K562 (cell line): ENCODE measurements around the gene OR7C1.

Experiments used
- LCOR ChIP-seq: sonication (generic); formaldehyde crosslinking; IDR thresholded peaks from 2 replicates; pipeline ENCODE4 v1.8.0; 2022; ENCODE audit warnings: mild to moderate bottlenecking, missing genetic modification reagents
- ZNF146 ChIP-seq: IDR thresholded peaks from one replicate; pipeline ENCODE4 v1.6.1; 2018; ENCODE audit warnings: missing compliant biosample characterization; ENCODE audit not compliant: unreplicated experiment
- TF ChIP-seq, protein P1 (sequence below), 3 experiments: IDR thresholded peaks in 2 of 3; conservative IDR thresholded peaks in 1 of 3; 2 replicates each; pipeline ENCODE4 v1.5.1; 2011 to 2012; ENCODE audit warnings: low read length in 3 of 3, mild to moderate bottlenecking in 3 of 3, control low read depth in 2 of 3, improper control_type of control experiment in 1 of 3, inconsistent platforms in 1 of 3, low read depth in 1 of 3, mixed read lengths in 1 of 3, moderate library complexity in 1 of 3; ENCODE audit not compliant: insufficient read depth in 2 of 3

DNA sequence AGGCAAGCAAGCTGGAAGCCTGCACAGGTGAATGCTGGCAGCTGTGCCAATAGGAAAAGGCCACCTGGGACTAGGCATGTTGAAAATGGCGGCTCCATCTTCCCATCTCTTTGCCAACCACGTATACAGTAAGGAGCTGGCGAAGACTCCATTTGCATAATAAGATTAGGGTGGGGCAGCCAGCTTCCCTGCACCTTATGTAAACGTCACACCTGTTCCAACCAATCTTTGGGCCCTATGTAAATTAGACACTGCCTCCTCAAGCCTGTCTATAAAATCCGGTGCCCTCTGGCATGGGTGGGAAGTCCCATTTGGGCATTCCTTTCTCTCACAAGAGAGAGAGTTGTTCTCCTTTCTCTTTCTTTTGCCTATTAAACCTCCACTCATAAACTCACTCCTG, 73.4 kb downstream of the OR7C1 start:
- TF ChIP-seq, protein P1, sequence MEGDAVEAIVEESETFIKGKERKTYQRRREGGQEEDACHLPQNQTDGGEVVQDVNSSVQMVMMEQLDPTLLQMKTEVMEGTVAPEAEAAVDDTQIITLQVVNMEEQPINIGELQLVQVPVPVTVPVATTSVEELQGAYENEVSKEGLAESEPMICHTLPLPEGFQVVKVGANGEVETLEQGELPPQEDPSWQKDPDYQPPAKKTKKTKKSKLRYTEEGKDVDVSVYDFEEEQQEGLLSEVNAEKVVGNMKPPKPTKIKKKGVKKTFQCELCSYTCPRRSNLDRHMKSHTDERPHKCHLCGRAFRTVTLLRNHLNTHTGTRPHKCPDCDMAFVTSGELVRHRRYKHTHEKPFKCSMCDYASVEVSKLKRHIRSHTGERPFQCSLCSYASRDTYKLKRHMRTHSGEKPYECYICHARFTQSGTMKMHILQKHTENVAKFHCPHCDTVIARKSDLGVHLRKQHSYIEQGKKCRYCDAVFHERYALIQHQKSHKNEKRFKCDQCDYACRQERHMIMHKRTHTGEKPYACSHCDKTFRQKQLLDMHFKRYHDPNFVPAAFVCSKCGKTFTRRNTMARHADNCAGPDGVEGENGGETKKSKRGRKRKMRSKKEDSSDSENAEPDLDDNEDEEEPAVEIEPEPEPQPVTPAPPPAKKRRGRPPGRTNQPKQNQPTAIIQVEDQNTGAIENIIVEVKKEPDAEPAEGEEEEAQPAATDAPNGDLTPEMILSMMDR (IDR thresholded peaks at IDR 0.05 in 2 of 3, conservative IDR thresholded peaks at IDR 0.05 in 1 of 3; ENCODE audit: insufficient read depth in 2 of 3, low read depth in 1 of 3, low read length in 3 of 3): no peak
- no peak for TF ChIP-seq ZNF146 (CRISPR knock-in tag)
- TF ChIP-seq LCOR (CRISPR knock-in tag): no peak
